GM19023 (cell line): Measurements from ENCODE around the gene AP4S1.
A peak's percentile ranks its signal among the peaks of the same experiment; 100 is the strongest.
"Not testable (repeated sequence)": the region's sequence is repeated elsewhere in the genome, so short reads cannot be mapped to it uniquely, and the experiment has no call there.

Source experiments
- ATAC-seq: cut with Tn5 transposase; IDR thresholded peaks from one replicate; pipeline ENCODE4 v1.9.1; 2021; ENCODE audit warnings: mild to moderate bottlenecking, moderate library complexity; ENCODE audit not compliant: unreplicated experiment

AP4S1 gene, protein sequence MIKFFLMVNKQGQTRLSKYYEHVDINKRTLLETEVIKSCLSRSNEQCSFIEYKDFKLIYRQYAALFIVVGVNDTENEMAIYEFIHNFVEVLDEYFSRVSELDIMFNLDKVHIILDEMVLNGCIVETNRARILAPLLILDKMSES

DNA sequence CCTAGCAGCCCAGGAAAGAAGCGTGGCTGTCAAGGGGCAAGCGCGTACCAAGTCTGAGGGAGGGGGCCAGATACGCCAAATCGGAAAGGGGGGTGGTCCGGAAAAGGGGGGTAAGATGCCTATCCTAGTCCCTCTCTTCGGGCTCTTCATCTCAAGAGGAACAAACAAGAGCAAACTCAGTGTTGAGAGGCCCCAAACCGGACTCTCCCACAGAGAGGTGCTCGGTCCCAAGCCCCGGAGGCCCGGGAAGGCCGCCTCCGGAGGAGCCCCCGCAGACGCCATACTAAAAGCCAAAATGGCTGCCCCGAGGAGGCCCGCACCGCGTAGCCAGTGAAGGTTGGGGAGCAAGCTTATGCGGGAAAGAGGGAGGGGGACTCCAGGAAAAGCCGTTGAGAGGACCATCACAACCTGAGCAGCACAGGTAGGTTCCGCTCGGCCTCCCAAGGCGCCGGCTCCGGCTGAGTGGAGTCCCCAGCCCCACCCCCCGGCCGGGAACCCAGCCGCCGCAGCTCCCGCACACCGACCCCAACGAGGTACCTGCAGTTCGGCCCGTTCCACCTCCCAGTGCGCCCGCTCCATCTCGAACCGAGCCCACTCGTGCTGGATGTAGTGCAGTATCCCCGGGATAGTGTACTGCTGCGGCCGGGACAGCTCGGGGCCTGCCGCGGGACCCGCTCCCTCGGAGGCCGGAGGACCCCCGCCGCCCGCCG, at the start of gene AP4S1:
TSS of gene AP4S1 (plus strand) at position 283 of the 710 bp plus-strand sequence. CDS start 40,548 bp downstream, outside the sequence.
- peak; percentile 11 for ATAC-seq

DNA sequence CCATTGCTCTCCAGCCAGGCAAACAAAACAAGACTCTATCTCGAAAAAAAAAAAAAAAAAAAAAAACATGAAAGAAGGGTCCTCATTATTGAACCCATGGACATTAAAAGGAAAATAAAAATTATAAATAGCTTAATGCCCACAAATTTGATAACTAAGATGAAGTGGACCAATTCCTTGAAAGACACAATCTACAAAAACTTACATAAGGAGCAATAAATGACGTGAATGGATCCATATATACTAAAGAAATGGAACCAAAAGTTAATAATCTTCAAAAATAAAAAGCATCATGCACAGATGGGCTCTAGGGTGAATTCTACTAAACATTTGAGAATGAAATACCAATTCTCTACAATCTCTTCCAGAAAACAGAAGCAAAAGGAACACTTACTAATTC, 47.7 kb upstream of the AP4S1 start:
- ATAC-seq = no peak

DNA sequence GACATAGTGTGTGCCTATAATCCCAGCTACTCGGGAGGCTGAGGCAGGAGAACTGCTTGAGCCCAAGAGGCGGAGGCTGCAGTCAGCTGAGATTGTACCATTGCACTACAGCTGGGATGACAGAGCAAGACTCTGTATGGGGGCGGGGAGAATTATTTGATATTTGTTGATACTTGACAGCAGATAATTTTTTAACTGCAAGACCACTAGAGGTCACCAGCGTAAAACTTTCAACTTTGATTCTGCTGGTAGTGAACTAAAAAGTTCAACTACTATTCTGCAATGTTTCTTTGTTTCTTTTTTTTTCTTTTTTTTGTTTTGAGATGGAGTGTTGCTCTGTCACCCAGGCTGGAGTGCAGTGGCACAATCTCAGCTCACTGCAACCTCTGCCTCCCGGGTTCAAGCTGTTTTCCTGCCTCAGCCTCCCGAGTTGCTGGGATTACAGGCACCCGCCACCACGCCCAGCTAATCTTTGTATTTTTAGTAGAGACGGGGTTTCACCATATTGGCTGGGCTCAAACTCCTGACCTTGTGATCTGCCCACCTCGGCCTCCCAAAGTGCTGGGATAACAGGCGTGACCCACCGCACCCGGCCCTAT, 45.2 kb upstream of the AP4S1 start:
- not testable (repeated sequence) for ATAC-seq

DNA sequence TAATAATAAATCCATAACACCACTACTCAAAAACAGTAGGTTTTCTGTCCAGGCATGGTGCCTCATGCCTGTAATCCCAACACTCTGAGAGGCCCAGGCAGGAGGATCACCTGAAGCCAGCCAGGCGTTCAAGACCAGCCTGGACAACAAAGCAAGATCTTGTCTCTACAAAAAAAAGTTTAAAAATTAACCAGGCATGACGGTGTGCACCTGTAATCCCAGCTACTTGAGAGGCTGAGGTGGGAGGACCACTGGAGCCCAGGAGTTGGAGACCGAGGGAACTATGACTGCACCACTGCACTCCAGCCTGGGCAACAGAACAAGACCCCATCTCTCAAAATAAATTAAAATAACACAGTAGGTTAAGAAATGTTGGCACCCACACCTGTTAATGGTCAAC, 44.5 kb upstream of the AP4S1 start:
- no peak for ATAC-seq

DNA sequence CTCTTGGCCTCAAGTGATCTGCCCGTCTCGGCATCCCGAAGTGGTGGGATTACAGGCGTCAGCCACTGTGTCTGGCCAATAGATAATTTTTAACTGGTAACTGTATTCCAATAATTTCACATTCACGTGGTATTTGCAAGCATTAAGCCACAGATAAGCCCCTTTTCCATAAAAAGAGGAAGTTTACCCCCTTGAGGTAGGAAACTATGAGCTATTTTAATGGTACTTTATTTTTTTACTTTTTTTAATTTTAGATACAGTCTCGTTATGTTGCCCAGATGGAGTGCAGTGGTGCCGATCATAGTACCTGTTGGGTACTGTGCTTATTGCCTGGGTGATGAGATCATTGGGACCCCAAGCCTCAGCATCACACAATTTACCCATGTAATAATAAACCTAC, 42.9 kb upstream of the AP4S1 start:
- no peak for ATAC-seq

DNA sequence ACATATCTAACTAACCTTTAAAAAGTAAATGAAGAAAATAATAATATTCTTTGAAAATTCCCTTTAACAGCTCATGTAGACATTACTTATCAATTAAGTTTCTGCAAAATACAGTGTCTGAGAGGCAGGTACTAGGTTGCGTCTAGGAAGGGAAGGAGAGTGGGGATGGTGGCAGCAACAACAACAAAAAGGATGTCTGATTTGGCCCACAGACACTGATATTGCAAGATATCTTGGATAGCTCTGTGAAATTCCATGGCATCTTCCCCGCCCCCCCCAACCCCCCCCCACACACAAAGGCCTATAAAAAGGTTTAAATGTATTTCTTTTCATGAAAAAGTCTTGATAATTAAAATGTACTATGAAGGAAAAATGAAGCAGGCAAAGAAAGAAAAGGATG, 41.6 kb upstream of the AP4S1 start:
- ATAC-seq = no peak

DNA sequence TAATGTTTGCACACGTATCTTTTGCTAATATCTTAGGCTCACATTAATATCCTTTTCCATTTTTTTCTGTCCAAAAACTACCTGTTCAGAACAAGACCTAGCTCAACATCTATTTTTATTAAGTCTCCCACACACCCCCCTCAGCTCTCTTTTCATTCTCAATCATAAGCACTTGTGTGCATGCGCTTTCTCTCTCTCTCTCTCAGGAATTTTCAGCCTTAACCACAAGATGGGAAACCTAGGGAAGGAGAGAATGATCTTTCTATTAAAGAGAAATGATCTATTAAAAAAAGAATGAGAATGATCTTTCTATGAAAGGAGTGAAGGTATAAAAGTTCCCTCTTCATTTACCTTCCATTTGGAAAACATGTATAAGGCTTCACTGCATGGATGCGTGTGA, 39.7 kb upstream of the AP4S1 start:
- no peak for ATAC-seq

DNA sequence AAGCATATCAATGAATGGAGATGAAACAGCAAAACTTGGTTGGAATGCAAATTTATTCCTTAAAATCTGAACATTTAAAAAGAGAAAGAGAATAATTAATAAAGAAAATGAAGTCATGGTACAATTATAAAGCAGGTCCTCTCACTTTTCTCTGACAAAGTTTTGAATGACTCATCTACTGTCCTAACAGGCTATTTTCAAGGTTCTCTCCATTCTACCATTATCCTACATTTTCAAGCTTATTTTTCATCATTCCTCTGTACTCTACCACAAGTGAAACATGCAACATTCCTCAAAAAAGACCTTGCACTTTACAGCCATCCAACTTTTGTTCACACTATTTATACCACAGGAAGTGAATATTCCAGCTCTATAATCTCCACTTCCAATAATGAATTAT, 36.9 kb upstream of the AP4S1 start:
- ATAC-seq = no peak

DNA sequence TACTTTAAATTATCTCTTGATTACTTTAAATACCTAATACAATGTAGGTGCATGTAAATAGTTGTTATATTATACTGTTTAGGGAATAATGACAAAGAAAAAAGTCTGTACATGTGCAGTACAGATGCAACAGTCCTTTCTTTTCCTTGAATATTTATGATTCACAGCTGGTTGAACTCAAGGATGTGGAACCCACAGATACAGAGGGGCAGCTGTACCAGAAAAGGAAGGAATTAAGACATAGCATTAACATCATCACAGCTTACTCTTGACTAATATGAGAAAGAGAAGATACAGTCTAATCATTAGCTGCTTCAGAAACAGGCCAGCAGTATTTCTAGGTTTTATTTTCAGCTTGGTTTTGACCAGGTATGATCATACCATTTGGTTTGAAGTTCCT, 34.7 kb upstream of the AP4S1 start:
- ATAC-seq = no peak

DNA sequence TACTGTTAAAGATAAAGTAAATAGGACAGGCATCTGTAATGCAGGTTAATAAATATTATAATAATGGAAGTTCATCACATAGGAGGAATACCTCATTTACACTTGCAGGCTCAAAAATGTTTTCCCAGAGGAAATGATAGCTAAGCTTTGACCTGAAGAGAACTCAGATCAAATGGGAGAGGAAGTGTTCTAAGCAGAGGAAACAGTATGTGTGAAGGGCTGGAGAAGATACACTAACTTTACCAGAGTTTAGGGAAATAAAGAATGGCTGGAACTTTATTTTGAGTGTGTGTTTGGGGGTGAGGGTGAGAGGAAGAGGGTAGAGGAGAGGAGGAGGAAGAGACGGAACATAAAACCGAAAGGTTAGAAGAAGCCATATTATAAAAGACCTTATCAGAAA, 34.0 kb upstream of the AP4S1 start:
- ATAC-seq = no peak

DNA sequence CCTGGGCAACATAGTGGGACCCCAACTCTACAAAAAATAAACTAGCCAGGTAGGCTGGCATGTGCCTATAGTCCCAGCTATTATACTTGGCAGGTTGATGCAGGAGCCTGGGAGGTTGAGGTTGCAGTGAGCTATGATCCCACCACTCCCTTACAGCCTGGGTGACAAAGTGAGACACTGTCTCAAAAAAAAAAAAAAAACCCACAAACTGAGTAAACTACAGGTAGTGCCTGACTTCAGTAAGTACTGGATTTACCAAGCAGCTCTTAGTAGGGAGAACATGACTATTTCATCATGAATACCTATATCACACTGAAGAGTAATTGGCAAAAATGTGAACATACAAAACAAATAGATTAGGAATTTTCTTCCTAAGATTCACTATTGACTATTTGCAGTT, 32.4 kb upstream of the AP4S1 start:
- ATAC-seq = no peak

DNA sequence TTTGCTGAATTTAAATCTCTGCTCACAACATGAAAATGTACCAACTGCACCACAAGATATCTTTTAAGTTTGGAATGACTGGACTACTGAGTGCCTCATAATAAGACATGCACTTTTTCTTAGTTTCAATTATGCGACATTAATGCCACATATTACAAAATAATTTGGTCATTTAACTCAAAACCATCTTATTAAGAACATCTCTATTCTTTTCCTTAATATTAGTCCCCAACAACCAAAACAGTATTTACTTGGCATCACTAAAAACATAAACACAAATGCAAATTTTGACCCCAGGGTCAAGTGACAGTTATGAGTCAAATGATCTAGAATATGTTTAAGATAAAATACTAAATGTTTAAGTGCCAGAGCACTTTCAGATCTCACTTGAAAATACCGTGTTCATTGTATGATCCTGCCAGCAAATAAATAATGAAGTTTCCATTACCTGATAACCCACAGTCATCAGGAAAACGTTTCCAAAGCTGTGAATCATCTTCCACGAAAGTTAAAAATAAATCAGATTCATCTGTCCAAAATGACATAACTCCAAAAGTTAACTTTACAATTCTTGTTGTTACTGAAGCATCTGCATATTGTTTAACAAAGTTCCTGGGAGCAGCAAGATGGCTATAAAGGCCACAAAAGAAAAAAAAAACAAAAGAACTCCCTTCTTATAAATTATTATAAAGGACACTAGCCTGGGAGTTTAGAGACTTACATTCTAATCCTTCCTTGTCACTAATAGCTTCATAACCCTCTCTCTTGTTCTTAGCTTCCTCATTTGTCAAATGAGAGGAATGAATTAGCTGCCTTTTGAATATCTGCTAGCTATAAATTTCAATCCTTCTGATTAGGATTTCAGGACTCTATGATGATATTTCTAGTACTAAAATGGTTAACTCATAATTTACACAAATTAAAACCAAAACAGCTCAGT, 30.5 kb upstream of the AP4S1 start:
- peak; percentile 51 for ATAC-seq

DNA sequence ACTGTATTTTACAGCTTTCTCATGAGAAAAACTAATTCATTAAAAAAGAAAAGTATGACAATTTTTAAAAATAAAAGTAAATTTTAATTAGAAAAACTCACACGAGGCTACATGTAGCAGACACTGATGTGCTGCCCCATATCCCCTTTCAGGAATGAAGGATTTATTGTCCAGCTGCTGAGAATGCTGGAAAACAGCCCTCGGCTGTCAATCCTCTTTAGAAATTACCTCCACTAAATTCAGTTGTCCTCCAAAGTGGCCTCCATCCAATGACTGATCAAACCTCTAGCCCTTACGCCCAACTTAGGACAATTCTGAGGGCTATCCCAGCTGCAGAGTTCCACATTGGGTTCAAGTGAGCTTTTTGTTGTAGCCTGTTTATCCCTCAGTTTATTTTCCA, 29.8 kb upstream of the AP4S1 start:
- no peak for ATAC-seq

DNA sequence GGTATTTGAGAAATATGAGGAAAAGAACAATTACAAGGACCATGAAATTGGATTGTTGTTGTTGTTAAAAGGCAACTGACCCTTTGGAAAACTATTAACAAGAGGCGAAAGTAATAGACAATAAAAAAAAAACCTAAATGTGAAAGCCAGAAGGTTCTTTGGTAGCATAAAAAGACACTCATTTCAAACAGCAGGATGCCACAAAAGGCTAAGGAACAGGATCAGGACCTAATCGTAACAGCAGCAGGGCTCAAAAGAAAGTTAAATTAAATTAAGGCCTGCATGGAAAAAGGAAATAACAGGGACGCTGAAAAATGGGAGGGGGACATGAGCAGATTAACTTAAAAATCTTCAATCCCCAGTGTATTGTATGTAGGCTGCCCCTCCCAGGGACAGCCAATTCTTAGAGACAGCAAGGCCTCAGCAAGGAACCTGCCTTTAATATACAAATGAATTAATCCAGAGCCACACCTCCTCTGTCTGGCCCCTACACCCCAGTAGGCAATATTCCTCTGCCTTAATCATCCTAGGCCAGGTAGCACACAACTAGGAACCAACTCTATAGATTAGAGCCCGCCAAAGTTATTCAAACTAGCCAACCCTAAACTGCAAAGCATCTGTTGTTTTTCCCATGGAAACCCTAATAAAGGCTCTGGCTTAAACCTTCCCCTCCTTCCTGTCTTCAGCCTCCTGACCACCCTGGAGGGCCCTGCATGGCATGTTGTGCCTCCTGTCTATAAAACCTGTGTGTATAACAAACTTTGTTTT, 28.4 kb upstream of the AP4S1 start:
- no peak for ATAC-seq

DNA sequence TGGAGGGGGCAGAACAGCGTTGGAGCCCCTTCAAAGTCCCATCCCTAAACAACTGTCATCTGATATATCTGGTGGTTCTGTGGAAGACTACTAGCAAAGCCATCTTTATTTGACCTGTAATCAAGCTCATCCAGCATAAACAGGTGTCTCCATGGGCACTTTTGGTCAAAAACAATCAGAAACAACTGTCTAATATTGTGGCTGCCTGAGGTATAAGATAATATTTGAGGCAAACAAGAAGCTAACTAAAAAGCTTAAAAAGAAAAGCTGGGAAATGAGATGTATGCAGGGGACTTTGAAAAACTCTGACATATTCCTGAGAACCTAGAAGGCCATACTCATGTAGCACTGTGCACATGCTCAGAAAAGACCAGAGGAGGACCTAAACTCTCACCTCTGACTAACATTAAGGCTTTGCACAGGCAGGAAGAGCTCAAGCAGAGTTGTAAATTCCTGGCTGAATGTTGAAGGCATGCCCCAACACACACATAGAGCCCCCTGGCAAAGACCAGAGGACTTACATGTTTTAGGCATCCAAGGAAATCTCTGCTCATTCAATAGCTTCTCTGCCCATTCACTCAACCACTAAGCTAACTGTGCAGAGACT, 27.2 kb upstream of the AP4S1 start:
- no peak for ATAC-seq

DNA sequence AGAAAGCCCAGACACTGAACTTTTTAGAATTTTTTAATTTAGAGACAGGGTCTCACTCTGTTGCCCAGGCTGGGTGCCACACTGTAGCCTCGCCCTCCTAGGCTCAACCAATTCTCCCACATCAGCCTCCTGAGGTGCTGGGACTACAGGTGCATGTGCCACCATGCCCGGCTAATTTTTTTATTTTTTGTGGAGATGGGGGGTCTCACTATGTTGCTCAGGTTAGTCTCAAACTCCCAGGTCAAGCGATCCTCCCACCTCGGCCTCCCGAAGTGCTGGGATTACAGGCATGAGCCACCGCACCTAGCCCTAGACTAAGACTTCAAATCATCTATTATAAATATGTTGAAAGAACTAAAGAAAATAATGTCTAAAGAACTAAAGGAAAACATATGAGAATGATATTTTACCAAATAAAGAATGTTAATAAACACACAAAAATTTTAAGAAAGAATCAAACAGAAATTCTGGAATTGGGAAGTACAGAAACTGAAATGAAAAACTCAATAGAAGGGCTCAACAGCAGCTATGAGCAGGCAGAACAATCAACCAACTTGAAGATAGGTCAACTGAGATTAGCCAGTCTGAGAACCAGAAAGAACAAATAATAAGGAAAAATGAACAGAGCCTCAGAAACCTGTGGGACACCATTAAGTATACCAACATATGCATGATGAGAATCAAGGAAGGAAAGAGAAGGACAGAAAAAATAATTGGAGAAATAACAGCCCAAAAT, 26.2 kb upstream of the AP4S1 start:
- ATAC-seq = no peak

DNA sequence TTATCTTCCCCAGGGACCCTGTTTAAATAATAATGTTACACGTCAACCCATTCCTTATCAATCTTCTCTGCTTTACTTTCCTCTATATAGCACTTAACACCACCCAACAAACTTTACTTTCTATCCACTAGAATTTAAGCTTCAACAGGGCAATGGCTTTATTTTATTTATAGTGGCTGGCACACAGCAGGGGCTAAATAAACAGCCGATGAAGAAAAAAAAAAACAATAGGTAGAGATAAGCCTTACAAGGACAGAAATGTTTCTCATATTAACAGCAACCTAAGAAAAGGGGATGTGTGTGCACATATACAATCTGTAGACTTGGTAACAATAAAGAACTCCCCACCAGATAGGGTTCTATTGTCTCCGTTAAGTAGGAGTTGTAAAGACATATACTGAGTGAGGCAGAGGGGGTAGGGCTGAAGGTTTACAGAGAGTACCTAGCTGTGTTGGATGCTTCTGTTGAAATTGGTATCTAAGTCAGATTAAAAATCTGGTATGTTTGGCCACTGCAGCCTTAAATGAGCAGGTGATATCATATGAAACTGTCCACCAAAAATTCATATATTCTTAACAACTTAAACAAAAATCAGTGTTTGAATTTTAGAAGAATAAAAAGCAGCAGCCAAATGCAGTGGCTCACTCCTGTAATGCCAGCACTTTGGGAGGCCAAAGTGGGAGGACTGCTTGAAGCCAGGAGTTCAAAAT, 24.7 kb upstream of the AP4S1 start:
- no peak for ATAC-seq

DNA sequence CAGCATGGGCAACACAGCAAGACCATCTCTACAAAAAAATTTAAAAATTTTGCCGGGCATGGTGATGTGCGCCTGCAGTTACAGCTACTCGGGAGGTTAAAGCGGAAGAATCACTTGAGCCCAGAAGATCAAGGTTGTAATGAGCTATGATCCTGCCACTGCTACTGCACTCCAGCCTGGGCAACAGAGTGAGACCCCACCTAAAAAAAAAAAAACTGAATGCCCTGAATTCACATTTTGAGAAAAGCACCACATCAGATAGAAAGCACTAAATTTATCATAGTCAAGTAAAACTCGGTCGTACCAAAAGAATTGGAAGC, 24.1 kb upstream of the AP4S1 start:
- no peak for ATAC-seq

DNA sequence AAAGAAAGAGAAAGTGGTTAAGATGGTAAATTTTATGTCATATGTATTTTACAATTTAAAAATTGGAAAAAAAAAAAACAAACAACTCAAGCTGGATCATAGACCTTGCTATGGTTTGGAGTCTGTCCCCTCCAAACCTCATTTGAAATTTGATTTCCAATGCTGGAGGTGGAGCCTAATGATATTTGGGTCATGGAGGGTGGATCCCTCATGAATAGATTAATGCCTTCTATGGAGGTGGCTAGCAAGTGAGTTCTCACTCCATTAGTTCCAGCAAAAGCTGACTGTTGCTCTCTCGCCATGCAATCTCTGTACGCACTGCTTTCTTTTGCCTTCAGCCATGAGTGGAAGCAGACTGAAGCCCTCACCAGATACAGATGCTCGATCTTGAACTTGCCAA, 22.2 kb upstream of the AP4S1 start:
- ATAC-seq = no peak
